Psoas muscle (tissue), 8 donors: ENCODE data around the gene PKNOX2. TPM values are rescaled to one million over a fixed set of nuclear protein-coding genes. Genes with fewer than 3 reads are reported as not detected.

Experiments
- ATAC-seq, 4 donors: fragments of 200-7000 bp; cut with Tn5 transposase; one replicate each; pipeline ENCODE4 v1.9.1; 2020; ENCODE audit warnings: moderate library complexity in 3 of 4, mild to moderate bottlenecking in 2 of 4
- DNase-seq, 2 donors: peaks; one replicate each; pipeline ENCODE4 v3.0.0-alpha.2; 2020
- H3K27ac ChIP-seq: fragments of 200-600 bp; one replicate; pipeline ENCODE4 v1.8.0; 2022
- H3K27me3 ChIP-seq, 3 donors: fragments of 200-600 bp in 1 of 3; one replicate each; pipeline versions ENCODE4 v1.6.1 to v1.8.0; 2013 to 2022; ENCODE audit warnings: low read length in 2 of 3, mild to moderate bottlenecking in 2 of 3, moderate library complexity in 1 of 3; ENCODE audit not compliant: insufficient read depth in 3 of 3
- H3K36me3 ChIP-seq, 2 donors: fragments of 200-600 bp in 1 of 2; one replicate each; pipeline versions ENCODE4 v1.6.1 to v1.8.0; 2013 to 2022; ENCODE audit warnings: low read depth in 1 of 2, mild to moderate bottlenecking in 1 of 2, moderate library complexity in 1 of 2; ENCODE audit not compliant: insufficient read depth in 1 of 2
- H3K4me1 ChIP-seq: fragments of 200-600 bp; one replicate; pipeline ENCODE4 v1.8.0; 2022
- H3K4me3 ChIP-seq: fragments of 200-600 bp; one replicate; pipeline ENCODE4 v1.8.0; 2022; ENCODE audit warnings: mild to moderate bottlenecking
- H3K9me3 ChIP-seq: fragments of 200-600 bp; one replicate; pipeline ENCODE4 v1.8.0; 2022
- WGBS, 3 donors: extraction: QIAGEN DNeasy Blood & Tissue Kit; methylation state at CpG; one replicate each; pipeline versions ENCODE4 v1.1.6 to v1.1.7; 2013; 5-methylcytosine and 5-hydroxymethylcytosine counted together
- intact Hi-C, 2 donors: fragments of 100-400 bp; cut with DNase I; formaldehyde crosslinking; loops; one replicate each; pipeline versions ENCODE4 v1.11.0 to v1.14.2; 2022
- polyA plus RNA-seq, 3 donors: library from polyadenylated mRNA; stranded (reverse); fragments of 200-250 nt; gene quantifications; one replicate each; pipeline ENCODE4 v1.2.3, GENCODE V29; 2013
- total RNA-seq, 4 donors: library from RNA; stranded (reverse); fragmentation: NEBNext Ultra II Directional in 2 of 4; extraction: Animal tissue kit (Norgen Biotek cat#: 25700) in 2 of 4; gene quantifications; one replicate each; pipeline versions ENCODE4 v1.2.1 to v1.2.4, GENCODE V29; 2021 to 2023
- TF ChIP-seq, protein P1 (sequence below): fragments of 200-600 bp; IDR thresholded peaks from one replicate; pipeline ENCODE4 v1.8.0; 2022; ENCODE audit warnings: antibody characterized with exemption
- donor health status: healthy with polysubstance abuse.
- donor health status: DM: no; HTN: no; CAD: no; lungs with moderate emphysema.
- donor health status: Bipolar disorder and iron deficiency.
- donor health status: healthy.
- donor health status: DM: yes; HTN: yes; CAD: no.
- donor health status: DM: no; HTN: no; CAD: no.
- donor health status: DM: no; HTN: no; CAD: no.
- donor health status: DM: yes; HTN: yes; CAD: no.

Gene PKNOX2
- total and polyA plus RNA-seq, 7 donors: 1.8 to 30.5 (median 14.5) TPM

DNA sequence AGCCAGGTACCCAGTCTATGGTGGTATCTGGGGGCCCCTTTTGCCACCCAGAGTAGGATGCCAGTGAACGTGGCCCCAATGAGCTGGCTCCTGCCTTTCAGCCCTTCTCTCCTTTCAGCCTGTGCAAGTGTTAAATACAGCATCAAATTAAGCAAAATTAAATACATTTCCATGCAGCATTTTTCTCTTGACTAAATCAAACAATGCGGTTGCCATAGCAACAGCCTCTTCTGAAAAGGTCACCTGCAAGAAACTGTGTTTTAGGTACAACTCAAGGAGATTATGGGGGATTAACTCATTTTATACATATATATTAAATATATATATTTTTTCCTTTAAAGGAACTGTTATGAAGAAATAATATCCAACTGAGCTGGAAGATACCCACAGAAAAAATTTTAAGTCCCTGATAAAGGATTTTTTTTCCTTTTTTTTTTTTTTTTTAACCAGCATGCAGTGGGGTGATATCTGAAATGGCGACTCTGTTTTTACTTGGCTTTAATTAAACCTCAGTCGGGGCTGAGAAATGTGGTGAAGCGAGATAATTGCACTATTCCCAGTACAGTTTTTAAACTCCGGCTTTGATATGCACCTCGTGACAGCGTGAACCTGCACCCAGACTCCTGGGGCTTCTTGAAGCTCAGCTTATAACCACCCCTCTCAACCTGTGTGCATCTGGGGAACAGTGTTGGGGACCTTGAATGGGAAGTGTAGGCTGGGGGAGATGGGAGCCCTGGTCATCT is 115.3 kb downstream of the PKNOX2 start:
- Histone ChIP-seq H3K4me1 (peaks cover 35% of the 10 kb centered on the region), H3K27me3 (no peaks in the 10 kb centered on the region), H3K27ac (no peak overlapping the region), H3K4me3 (no peak overlapping the region), H3K36me3 (no peaks in the 10 kb centered on the region), H3K9me3 (no peaks in the 10 kb centered on the region)
- WGBS, 3 donors: 87 to 91% (median 91%) methylated on average over 8 of the region's 8 CpGs
- no peak for DNase-seq
- intact Hi-C loops: no loop called here
- ATAC-seq: no peak
- TF ChIP-seq, protein P1, sequence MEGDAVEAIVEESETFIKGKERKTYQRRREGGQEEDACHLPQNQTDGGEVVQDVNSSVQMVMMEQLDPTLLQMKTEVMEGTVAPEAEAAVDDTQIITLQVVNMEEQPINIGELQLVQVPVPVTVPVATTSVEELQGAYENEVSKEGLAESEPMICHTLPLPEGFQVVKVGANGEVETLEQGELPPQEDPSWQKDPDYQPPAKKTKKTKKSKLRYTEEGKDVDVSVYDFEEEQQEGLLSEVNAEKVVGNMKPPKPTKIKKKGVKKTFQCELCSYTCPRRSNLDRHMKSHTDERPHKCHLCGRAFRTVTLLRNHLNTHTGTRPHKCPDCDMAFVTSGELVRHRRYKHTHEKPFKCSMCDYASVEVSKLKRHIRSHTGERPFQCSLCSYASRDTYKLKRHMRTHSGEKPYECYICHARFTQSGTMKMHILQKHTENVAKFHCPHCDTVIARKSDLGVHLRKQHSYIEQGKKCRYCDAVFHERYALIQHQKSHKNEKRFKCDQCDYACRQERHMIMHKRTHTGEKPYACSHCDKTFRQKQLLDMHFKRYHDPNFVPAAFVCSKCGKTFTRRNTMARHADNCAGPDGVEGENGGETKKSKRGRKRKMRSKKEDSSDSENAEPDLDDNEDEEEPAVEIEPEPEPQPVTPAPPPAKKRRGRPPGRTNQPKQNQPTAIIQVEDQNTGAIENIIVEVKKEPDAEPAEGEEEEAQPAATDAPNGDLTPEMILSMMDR: no peak

DNA sequence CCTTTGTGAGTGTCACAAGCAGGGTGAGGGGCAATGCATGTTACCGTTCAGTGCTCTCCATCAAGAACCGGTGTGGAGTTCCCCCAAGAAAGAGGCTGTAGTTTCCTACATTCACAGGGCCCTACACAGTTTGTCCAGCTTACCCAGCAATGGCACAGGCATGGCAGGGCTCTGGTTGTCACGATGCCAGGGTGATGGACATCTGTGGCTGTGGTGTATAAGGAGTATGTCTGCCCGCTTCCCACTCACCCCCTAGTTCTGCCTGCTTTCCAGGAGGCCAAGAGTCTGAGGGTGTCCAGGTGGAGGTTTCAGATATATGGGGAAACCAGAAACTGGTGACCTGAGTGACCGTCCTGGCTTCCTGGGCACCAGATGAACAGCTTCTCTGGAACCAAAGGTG is 116.1 kb downstream of the PKNOX2 start:
- TF ChIP-seq, protein P1: no peak
- no peak for ATAC-seq
- Histone ChIP-seq H3K27me3 (no peaks in the 10 kb centered on the region), H3K4me3 (no peak overlapping the region), H3K36me3 (no peaks in the 10 kb centered on the region), H3K4me1 (peaks cover 35% of the 10 kb centered on the region), H3K27ac (no peak overlapping the region), H3K9me3 (no peaks in the 10 kb centered on the region)
- DNase-seq: no peak
- intact Hi-C loops: no loop called here
- 70 to 78% (median 72%) methylated on average over 5 of the region's 5 CpGs for WGBS, 3 donors

DNA sequence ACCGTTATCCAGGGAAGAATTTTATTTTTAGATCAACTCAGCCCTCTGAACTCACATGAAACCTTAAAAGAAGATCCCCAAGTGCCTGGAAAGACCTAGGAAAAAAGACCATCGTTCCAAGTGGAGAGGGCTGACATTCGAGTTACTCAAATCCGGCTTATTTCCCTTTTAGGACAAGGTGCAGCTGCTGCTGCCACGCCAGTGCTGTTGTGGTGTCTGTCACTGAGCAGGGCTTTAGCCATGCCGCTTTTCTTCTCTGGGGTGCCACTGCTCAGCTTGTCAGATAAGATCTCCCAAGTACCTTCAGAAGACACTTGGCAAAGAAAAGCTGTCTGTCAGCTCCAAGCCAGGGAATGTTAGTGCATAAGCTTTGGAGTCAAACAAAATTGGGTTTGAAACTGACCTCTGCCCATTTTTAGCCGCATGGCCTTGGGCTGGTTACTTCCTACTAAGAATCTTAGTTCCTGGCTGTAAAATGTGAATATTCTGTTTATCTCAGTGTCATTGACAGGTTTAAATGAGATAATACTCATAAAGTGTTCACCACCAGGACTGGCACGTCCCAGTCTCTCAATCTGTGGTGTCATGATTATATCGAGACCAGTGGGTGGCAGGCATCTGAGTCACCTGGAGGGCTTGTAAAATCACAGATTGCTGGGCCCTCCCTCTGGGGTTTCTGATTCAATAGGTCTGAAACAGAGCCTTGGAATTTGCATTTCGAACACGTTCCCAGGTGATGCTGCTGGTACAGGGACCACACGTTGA is 117.5 kb downstream of the PKNOX2 start:
- TF ChIP-seq, protein P1: no peak
- no peak overlapping the region for H3K4me3 ChIP-seq
- no peaks in the 10 kb centered on the region for H3K27me3 ChIP-seq
- no peak for DNase-seq
- peaks cover 35% of the 10 kb centered on the region for H3K4me1 ChIP-seq
- intact Hi-C loops: no loop called here
- no peaks in the 10 kb centered on the region for H3K9me3 ChIP-seq
- no peaks in the 10 kb centered on the region for H3K36me3 ChIP-seq
- ATAC-seq: peak; percentile 71 to 80 (median 76)
- 51 to 61% (median 53%) methylated on average over 12 of the region's 12 CpGs for WGBS, 3 donors
- H3K27ac ChIP-seq: peak overlapping the region; percentile 23

DNA sequence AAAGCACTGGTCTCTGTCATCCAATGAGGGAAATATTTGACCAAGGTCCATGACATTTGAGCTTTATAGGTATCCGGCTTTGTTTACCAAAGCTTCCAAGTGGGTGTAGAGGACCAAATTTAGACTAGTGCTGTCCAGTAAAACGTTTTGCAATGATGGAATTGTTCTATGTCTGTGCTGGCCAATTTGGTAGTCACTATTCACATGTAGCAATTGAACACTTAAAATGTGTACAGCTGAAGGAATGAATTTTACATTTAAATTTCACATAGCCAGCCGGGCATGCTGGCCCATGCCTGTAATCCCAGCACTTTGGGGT is 118.0 kb downstream of the PKNOX2 start:
- H3K27ac ChIP-seq: peak overlapping the region; percentile 23
- intact Hi-C loops: no loop called here
- ATAC-seq (peak; percentile 73 to 87 (median 78)), DNase-seq (no peak)
- no peak overlapping the region for H3K4me3 ChIP-seq
- TF ChIP-seq, protein P1: no peak
- H3K9me3 ChIP-seq: no peaks in the 10 kb centered on the region
- no peaks in the 10 kb centered on the region for H3K36me3 ChIP-seq
- WGBS, 3 donors: 33 to 47% (median 36%) methylated on average over 3 of the region's 3 CpGs
- no peaks in the 10 kb centered on the region for H3K27me3 ChIP-seq
- H3K4me1 ChIP-seq: peaks cover 35% of the 10 kb centered on the region
